Panc1 (cell line): ENCODE measurements around the gene RARRES2.

ENCODE experiments used
- CTCF ChIP-seq: fragments of 450-650 bp; IDR thresholded peaks from 2 replicates; pipeline ENCODE4 v1.5.1; 2017; ENCODE audit warnings: mild to moderate bottlenecking
- POLR2AphosphoS5 ChIP-seq: IDR thresholded peaks from 2 replicates; pipeline ENCODE4 v1.6.1; 2012; ENCODE audit warnings: mild to moderate bottlenecking, low read depth, low read length, moderate library complexity
- REST ChIP-seq, 2 experiments: IDR thresholded peaks; 2 replicates each; pipeline ENCODE4 v1.6.1; 2011 to 2012; ENCODE audit warnings: low read depth in 2 of 2, control low read depth in 1 of 2, low read length in 1 of 2, mild to moderate bottlenecking in 1 of 2, moderate library complexity in 1 of 2; ENCODE audit not compliant: insufficient read depth in 1 of 2
- SIN3A ChIP-seq: IDR thresholded peaks from 2 replicates; pipeline ENCODE4 v1.6.1; 2012; ENCODE audit warnings: low read depth, mild to moderate bottlenecking, low read length, moderate library complexity, borderline replicate concordance; ENCODE audit not compliant: insufficient read depth
- TCF7L2 ChIP-seq: IDR thresholded peaks from 2 replicates; pipeline ENCODE4 v1.6.1; 2011; ENCODE audit warnings: mild to moderate bottlenecking, low read depth, low read length, inconsistent platforms

DNA sequence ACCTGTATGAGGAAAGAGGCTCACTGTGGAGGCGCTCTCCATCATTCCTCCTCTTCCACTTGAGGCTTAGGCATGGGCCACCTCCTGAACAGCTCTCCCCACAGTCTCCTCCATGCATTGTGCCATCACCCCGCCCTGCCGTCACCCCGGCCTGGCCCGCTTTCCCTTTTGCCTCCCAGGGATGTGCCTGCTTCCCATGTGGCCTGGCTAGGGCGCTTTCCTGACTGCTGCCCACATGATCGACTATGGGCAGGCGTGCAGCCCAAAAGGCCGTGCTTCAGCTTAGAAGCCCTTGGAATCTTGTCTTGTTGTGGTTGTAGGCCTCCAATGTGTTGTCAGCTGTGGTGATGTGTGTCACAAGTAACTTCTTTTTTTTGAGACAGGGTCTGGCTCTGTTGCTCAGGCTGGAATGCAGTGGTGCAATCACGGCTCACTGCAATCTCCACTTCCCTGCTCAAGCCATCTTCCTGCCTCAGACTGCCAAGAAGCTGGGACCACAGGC, 16.3 kb downstream of the RARRES2 start:
- TF ChIP-seq CTCF (no peak), POLR2AphosphoS5 (no peak), TCF7L2 (no peak), SIN3A (no peak), REST (IDR thresholded peaks at IDR 0.05; ENCODE audit: insufficient read depth in 1 of 2, low read depth in 2 of 2, low read length in 1 of 2) (no peak)
